Gastroesophageal sphincter (tissue), 4 donors: ENCODE measurements around the gene MYO15B. TPM values are rescaled to one million over a fixed set of nuclear protein-coding genes. Genes with fewer than 3 reads are reported as not detected.

ENCODE experiments used
- ATAC-seq: fragments of 150-250 bp; one replicate; pipeline ENCODE4 v1.9.1; 2016; ENCODE audit warnings: mild to moderate bottlenecking, moderate library complexity
- H3K27ac ChIP-seq, 4 donors: fragments of 200-600 bp; sonication (generic) in 3 of 4; 1 replicate in 3 of 4; 2 replicates in 1 of 4; pipeline ENCODE4 v1.5.1; 2016 to 2019
- H3K27me3 ChIP-seq: fragments of 200-600 bp; sonication (generic); one replicate; pipeline ENCODE4 v1.5.1; 2019
- H3K36me3 ChIP-seq, 2 donors: fragments of 200-600 bp; sonication (generic); one replicate each; pipeline ENCODE4 v1.5.1; 2019; ENCODE audit warnings: control low read depth in 1 of 2
- H3K4me1 ChIP-seq, 3 donors: fragments of 200-600 bp; sonication (generic); 1 replicate in 2 of 3; 2 replicates in 1 of 3; pipeline ENCODE4 v1.5.1; 2016 to 2019; ENCODE audit warnings: control low read depth in 2 of 3
- H3K4me3 ChIP-seq, 2 donors: fragments of 200-600 bp; sonication (generic); one replicate each; pipeline ENCODE4 v1.5.1; 2019; ENCODE audit warnings: mild to moderate bottlenecking in 1 of 2, moderate library complexity in 1 of 2
- H3K9me3 ChIP-seq, 3 donors: fragments of 200-600 bp; sonication (generic); one replicate each; pipeline ENCODE4 v1.5.1; 2017 to 2019; ENCODE audit warnings: control low read depth in 2 of 3
- EP300 ChIP-seq: sonication (generic); formaldehyde crosslinking; IDR thresholded peaks from one replicate; pipeline ENCODE4 v1.6.1; 2017; ENCODE audit warnings: antibody characterized with exemption, mild to moderate bottlenecking
- POLR2A ChIP-seq, 2 donors: fragments of 450-650 bp; IDR thresholded peaks; one replicate each; pipeline ENCODE4 v1.6.1; 2017; ENCODE audit warnings: antibody characterized with exemption in 2 of 2, mild to moderate bottlenecking in 2 of 2, moderate library complexity in 1 of 2
- POLR2AphosphoS5 ChIP-seq: sonication (generic); formaldehyde crosslinking; IDR thresholded peaks from one replicate; pipeline ENCODE4 v1.6.1; 2017; ENCODE audit warnings: antibody characterized with exemption
- WGBS, 2 donors: methylation state at CpG; one replicate each; pipeline ENCODE4 v1.1.5; 2018; ENCODE audit warnings: low coverage in 1 of 2; 5-methylcytosine and 5-hydroxymethylcytosine counted together
- total RNA-seq, 4 donors: library from RNA; depleted of rRNA; stranded (reverse); fragments of >200 nt; gene quantifications; one replicate each; pipeline ENCODE4 v1.1.0, GENCODE V29; 2016
- TF ChIP-seq, protein P1 (sequence below), 4 experiments: fragments of 200-600 bp in 2 of 4; fragments of 450-650 bp in 2 of 4; sonication (generic) in 1 of 4; IDR thresholded peaks; one replicate each; pipeline ENCODE4 v1.5.1; 2017 to 2019; ENCODE audit warnings: antibody characterized with exemption in 4 of 4, mild to moderate bottlenecking in 2 of 4, moderate library complexity in 2 of 4

The MYO15B gene
- total RNA-seq, 4 donors from 2014 or later: 10.7 to 76.1 (median 50.8) TPM

DNA sequence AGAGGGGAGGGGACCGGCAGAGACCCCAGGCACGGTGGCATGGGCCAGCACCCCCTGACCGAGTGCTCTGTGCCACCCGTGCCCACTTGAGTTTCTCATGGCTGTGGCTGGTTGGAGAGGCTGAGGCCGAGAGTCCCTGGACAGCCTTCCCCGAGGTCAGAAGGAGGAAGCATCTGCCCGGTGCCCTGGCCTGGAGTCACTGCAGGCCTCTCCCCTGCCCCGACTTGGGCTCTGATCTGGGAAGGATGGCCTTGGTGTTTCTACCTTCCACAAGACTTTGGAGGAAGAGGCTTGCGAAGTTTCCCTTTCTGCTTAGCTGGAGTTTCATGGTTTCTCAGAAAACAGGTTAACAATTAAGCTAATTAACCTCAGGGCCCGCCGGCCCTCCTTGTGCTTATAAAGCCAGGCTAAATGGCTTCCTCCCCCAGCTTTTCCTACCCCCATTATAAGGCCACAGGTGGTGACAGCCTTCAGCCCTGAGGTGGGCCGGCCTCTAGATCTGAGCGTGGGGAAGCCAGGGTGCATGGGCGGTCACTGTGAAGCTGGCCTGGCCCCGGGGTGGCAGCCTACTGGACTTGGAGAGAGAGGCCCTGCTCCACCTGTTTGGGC is 44.8 kb upstream of the MYO15B start:
- H3K36me3 ChIP-seq: no peaks in the 10 kb centered on the region
- ATAC-seq: no peak
- H3K4me3 ChIP-seq: no peak overlapping the region
- no peaks in the 10 kb centered on the region for H3K9me3 ChIP-seq
- no peaks in the 10 kb centered on the region for H3K27me3 ChIP-seq
- H3K4me1 ChIP-seq: no peaks in the 10 kb centered on the region
- TF ChIP-seq POLR2AphosphoS5 (no peak), EP300 (no peak), POLR2A (IDR thresholded peaks at IDR 0.05) (no peak)
- TF ChIP-seq, protein P1, sequence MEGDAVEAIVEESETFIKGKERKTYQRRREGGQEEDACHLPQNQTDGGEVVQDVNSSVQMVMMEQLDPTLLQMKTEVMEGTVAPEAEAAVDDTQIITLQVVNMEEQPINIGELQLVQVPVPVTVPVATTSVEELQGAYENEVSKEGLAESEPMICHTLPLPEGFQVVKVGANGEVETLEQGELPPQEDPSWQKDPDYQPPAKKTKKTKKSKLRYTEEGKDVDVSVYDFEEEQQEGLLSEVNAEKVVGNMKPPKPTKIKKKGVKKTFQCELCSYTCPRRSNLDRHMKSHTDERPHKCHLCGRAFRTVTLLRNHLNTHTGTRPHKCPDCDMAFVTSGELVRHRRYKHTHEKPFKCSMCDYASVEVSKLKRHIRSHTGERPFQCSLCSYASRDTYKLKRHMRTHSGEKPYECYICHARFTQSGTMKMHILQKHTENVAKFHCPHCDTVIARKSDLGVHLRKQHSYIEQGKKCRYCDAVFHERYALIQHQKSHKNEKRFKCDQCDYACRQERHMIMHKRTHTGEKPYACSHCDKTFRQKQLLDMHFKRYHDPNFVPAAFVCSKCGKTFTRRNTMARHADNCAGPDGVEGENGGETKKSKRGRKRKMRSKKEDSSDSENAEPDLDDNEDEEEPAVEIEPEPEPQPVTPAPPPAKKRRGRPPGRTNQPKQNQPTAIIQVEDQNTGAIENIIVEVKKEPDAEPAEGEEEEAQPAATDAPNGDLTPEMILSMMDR (IDR thresholded peaks at IDR 0.05): no peak
- 100% methylated on average over 1 of the region's 15 CpGs; no CpG with 5 or more reads in 1 of the 2 donors for WGBS, 2 donors
- no peak overlapping the region for H3K27ac ChIP-seq

DNA sequence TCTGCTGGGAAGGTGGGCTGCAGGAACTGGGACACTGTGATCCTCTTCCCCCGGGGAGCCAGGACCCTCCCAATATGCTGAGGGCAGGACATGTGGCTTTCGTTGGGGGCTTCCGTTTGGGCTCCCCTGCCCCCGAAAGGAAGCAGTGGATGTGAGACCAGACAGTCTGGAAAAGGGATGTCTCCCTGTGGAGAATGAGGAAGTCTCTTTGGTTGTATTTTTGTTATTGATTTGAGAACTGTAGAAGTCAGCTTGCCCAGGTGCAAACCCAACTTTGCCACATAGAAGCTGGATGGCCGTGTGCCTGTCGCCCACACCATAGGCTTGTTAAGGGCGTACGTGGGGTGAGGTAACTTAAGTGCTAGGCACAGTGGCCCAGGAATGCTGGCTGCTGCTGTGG is 43.4 kb upstream of the MYO15B start:
- H3K36me3 ChIP-seq: no peaks in the 10 kb centered on the region
- no peak overlapping the region for H3K4me3 ChIP-seq
- ATAC-seq: no peak
- no peak for TF ChIP-seq POLR2A (IDR thresholded peaks at IDR 0.05)
- TF ChIP-seq, protein P1 (IDR thresholded peaks at IDR 0.05): no peak
- TF ChIP-seq POLR2AphosphoS5: no peak
- no peak for TF ChIP-seq EP300
- no peak overlapping the region for H3K27ac ChIP-seq
- H3K4me1 ChIP-seq: no peaks in the 10 kb centered on the region
- no peaks in the 10 kb centered on the region for H3K9me3 ChIP-seq
- WGBS, 2 donors: 94% methylated on average over 3 of the region's 8 CpGs; no CpG with 5 or more reads in 1 of the 2 donors
- H3K27me3 ChIP-seq: no peaks in the 10 kb centered on the region

DNA sequence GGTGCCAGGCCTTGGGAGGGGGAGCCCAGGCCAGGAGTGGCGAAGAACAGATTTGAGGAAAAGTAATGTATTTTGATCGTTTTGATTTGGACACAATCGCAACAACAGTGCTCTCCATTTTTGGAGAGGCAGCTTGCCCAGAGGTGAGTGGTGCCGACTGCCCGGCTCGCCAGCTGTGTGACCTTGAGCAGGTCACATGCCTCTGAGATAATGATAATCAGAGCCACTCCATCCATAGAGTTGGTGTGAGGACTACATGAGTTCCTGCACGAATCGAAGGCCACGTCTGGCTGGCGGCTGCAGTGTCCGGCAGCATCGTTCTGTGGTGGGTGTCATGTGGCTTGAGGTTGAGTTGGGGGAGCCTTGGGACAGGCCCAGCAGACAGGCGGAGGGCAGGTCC is 41.4 kb upstream of the MYO15B start:
- Histone ChIP-seq H3K4me1 (no peaks in the 10 kb centered on the region), H3K9me3 (no peaks in the 10 kb centered on the region), H3K36me3 (no peaks in the 10 kb centered on the region), H3K27me3 (no peaks in the 10 kb centered on the region), H3K4me3 (no peak overlapping the region), H3K27ac (no peak overlapping the region)
- WGBS, 2 donors: 94% methylated on average over 8 of the region's 13 CpGs; no CpG with 5 or more reads in 1 of the 2 donors
- no peak for ATAC-seq
- TF ChIP-seq POLR2A (IDR thresholded peaks at IDR 0.05): no peak
- TF ChIP-seq, protein P1 (IDR thresholded peaks at IDR 0.05): no peak
- no peak for TF ChIP-seq POLR2AphosphoS5
- TF ChIP-seq EP300: no peak

DNA sequence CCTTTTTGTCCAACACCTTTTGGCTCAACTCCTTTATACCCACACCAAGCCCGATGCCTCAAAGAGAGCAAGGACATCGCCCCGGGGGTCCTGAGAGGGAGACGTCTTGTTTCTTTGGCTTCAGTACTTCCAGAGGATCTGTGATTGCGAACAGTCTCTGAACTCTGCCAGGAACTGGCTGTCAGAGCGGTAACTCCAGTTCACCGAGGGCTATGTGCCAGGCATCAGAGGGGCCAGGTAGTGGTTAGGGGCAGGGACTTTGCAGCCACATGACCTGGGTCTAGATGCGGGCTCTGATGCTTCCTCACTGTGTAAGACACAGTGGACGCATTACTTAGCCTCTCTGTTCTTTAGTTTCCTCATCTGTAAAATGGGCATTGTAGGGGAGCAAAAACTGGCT is 40.5 kb upstream of the MYO15B start:
- no peaks in the 10 kb centered on the region for H3K9me3 ChIP-seq
- no peak for TF ChIP-seq POLR2A (IDR thresholded peaks at IDR 0.05)
- TF ChIP-seq, protein P1 (IDR thresholded peaks at IDR 0.05): no peak
- no peak overlapping the region for H3K4me3 ChIP-seq
- H3K27ac ChIP-seq: no peak overlapping the region
- H3K36me3 ChIP-seq: no peaks in the 10 kb centered on the region
- H3K4me1 ChIP-seq: no peaks in the 10 kb centered on the region
- ATAC-seq: no peak
- WGBS, 2 donors: 92% methylated on average over 2 to 6 of the region's 9 CpGs
- no peaks in the 10 kb centered on the region for H3K27me3 ChIP-seq

DNA sequence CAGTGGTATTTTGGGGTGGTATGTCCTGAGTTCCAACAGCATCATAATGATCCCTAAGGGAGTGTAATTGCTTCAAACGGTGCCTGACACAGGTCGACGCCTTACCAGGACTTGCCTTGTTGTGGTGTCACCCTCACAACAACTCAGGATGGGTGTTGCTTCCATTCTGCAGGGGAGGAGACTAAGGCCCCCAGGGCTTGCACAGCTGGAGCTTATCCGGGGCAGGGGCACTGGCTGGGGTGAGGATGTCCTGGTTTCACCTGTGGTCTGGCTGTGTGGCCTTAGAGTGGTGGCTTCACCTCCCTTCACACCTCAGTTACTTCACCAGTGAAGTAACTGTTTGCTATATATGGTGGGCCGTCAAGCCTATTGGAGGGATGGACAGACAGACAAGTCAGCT is 38.8 kb upstream of the MYO15B start:
- ATAC-seq: no peak
- TF ChIP-seq EP300: no peak
- TF ChIP-seq, protein P1 (IDR thresholded peaks at IDR 0.05): no peak
- TF ChIP-seq POLR2AphosphoS5: no peak
- TF ChIP-seq POLR2A (IDR thresholded peaks at IDR 0.05): no peak
- H3K4me3 ChIP-seq: no peak overlapping the region
- no peaks in the 10 kb centered on the region for H3K27me3 ChIP-seq
- H3K4me1 ChIP-seq: peaks cover 0 to 6% (median 0%) of the 10 kb centered on the region in 3 donors
- no peak overlapping the region for H3K27ac ChIP-seq
- H3K9me3 ChIP-seq: no peaks in the 10 kb centered on the region
- 50 to 100% methylated on average over 1 of the region's 5 CpGs for WGBS, 2 donors
- H3K36me3 ChIP-seq: no peaks in the 10 kb centered on the region
